HFFc6 (cell line): ENCODE measurements around the gene RAB44. TPM values are rescaled to one million over a fixed set of nuclear protein-coding genes. Genes with fewer than 3 reads are reported as not detected.

ENCODE experiments used
- DNase-seq: peaks from one replicate; pipeline ENCODE4 v3.0.0-alpha.2; 2018
- H3K27ac Mint-ChIP-seq: 2 replicates; pipeline ENCODE4 v1.8.0; 2020; ENCODE audit warnings: mild to moderate bottlenecking, mixed read lengths
- H3K27me3 Mint-ChIP-seq: 2 replicates; pipeline ENCODE4 v1.8.0; 2021; ENCODE audit warnings: mild to moderate bottlenecking, moderate library complexity, mixed read lengths; ENCODE audit not compliant: insufficient read depth
- H3K36me3 Mint-ChIP-seq: 2 replicates; pipeline ENCODE4 v1.8.0; 2021; ENCODE audit warnings: low read depth, mixed read lengths
- H3K4me1 Mint-ChIP-seq: 2 replicates; pipeline ENCODE4 v1.8.0; 2020; ENCODE audit warnings: low read depth, mixed read lengths
- H3K4me3 Mint-ChIP-seq: 2 replicates; pipeline ENCODE4 v1.8.0; 2020; ENCODE audit warnings: mild to moderate bottlenecking, moderate library complexity, mixed read lengths
- H3K9me3 Mint-ChIP-seq: 2 replicates; pipeline ENCODE4 v1.8.0; 2020; ENCODE audit warnings: mild to moderate bottlenecking, mixed read lengths
- total RNA-seq, 6 experiments: library from RNA; stranded (reverse); fragmentation: NEBNext Ultra II Directional; extraction: Animal tissue kit (Norgen Biotek cat#: 25700); gene quantifications; 2 replicates in 1 of 6; 3 replicates in 5 of 6; pipeline ENCODE4 v1.2.3, GENCODE V29; 2021
- TF ChIP-seq, protein P1 (sequence below): fragments of 200-600 bp; sonication (generic); IDR thresholded peaks from 2 replicates; pipeline ENCODE4 v1.5.0; 2021; ENCODE audit warnings: antibody characterized with exemption, mild to moderate bottlenecking

RAB44 gene
- total RNA-seq, 6 experiments from 2014 or later, result 0.26 to 0.45 TPM; not detected in 4

DNA sequence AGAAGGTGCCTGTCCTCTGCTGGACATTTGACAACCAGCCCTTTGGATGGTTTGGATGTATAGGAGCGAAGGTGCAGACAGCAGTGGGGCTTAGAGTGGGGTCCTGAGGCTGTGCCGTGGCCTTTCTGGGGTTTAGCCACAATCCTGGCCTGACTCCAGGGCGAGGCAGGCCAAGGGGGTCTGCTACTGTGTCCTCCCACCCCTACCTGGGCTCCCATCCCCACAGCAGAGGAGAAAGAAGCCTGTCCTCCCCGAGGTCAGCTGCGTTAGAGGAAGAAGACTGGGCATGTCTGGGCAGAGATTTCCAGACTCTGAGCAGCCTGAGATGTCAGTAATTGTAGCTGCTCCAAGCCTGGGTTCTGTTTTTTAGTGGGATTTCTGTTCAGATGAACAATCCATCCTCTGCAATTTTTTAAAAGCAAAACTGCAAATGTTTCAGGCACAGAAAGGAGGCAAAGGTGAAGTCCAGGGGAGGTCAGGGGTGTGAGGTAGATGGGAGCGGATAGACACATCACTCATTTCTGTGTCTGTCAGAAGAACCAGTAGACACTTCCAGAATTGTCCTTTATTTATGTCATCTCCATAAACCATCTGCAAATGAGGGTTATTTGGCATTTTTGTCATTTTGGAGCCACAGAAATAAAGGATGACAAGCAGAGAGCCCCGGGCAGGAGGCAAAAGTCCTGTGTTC is 20.4 kb upstream of the RAB44 start:
- peak overlapping the region; percentile 91 for H3K27ac Mint-ChIP-seq
- peaks cover 29% of the 10 kb centered on the region for H3K36me3 Mint-ChIP-seq
- TF ChIP-seq, protein P1, sequence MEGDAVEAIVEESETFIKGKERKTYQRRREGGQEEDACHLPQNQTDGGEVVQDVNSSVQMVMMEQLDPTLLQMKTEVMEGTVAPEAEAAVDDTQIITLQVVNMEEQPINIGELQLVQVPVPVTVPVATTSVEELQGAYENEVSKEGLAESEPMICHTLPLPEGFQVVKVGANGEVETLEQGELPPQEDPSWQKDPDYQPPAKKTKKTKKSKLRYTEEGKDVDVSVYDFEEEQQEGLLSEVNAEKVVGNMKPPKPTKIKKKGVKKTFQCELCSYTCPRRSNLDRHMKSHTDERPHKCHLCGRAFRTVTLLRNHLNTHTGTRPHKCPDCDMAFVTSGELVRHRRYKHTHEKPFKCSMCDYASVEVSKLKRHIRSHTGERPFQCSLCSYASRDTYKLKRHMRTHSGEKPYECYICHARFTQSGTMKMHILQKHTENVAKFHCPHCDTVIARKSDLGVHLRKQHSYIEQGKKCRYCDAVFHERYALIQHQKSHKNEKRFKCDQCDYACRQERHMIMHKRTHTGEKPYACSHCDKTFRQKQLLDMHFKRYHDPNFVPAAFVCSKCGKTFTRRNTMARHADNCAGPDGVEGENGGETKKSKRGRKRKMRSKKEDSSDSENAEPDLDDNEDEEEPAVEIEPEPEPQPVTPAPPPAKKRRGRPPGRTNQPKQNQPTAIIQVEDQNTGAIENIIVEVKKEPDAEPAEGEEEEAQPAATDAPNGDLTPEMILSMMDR, result no peak
- H3K9me3 Mint-ChIP-seq, result peaks cover 10% of the 10 kb centered on the region
- peaks cover 24% of the 10 kb centered on the region for H3K27me3 Mint-ChIP-seq
- H3K4me3 Mint-ChIP-seq, result peak overlapping the region; percentile 97
- no peak for DNase-seq
- H3K4me1 Mint-ChIP-seq, result peaks cover 50% of the 10 kb centered on the region

DNA sequence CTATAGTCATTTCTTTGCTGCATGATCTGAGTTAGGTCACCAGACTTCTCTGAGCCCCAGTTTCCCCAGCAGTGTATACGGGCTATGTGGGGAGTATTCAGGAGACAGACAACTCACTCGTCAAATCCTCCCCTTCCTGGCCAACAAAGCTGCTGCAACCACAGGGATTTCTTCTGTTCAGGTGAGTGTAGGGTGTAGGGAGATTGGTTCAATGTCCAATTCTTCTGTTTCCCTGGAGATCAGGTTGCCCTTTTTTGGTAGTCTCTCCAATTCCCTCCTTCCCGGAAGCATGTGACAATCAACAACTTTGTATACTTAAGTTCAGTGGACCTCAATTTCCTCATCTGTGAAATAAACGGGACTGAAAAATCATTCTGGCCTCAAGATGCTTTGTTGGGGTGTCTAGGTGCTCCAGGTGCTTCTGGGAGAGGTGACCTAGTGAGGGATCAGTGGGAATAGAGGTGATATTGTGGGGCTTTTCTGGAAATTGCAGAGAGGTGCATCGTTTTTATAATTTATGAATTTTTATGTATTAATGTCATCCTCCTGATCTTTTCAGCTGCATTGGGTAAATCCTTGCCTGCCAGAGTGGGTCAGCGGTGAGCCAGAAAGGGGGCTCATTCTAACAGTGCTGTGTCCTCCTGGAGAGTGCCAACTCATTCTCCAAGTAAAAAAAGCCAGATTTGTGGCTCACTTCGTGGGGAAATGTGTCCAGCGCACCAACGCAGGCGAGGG is 19.7 kb upstream of the RAB44 start:
- peaks cover 36% of the 10 kb centered on the region for H3K36me3 Mint-ChIP-seq

DNA sequence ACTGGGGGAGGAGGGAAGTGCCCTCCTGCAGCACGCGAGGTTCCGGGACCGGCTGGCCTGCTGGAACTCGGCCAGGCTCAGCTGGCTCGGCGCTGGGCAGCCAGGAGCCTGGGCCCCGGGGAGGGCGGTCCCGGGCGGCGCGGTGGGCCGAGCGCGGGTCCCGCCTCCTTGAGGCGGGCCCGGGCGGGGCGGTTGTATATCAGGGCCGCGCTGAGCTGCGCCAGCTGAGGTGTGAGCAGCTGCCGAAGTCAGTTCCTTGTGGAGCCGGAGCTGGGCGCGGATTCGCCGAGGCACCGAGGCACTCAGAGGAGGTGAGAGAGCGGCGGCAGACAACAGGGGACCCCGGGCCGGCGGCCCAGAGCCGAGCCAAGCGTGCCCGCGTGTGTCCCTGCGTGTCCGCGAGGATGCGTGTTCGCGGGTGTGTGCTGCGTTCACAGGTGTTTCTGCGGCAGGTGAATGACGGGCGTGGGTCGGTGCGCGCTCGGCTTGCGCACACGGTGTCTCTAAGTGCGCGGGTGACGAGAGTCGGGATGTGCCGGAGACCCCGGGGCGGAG is 19.1 kb upstream of the RAB44 start, which contains the start of gene CDKN1A:
Gene CDKN1A, plus strand, starts transcription at position 227 of the 555 bp plus-strand sequence. CDS start 5,388 bp downstream, outside the sequence.
- Mint-ChIP-seq H3K36me3 (peaks cover 43% of the 10 kb centered on the region), H3K27ac (peak within 1 kb of the TSS; percentile 91), H3K9me3 (peaks cover 10% of the 10 kb centered on the region), H3K4me1 (peaks cover 64% of the 10 kb centered on the region), H3K4me3 (peak within 1 kb of the TSS; percentile 97), H3K27me3 (peaks cover 27% of the 10 kb centered on the region)
- TF ChIP-seq, protein P1, result peak; percentile 41
- peak; percentile 92 for DNase-seq

More for the DNA sequence above, 19.7 kb upstream of the RAB44 start:
- H3K4me3 Mint-ChIP-seq, result peak overlapping the region; percentile 97
- peak overlapping the region; percentile 91 for H3K27ac Mint-ChIP-seq
- TF ChIP-seq, protein P1, result no peak
- peaks cover 24% of the 10 kb centered on the region for H3K27me3 Mint-ChIP-seq
- H3K9me3 Mint-ChIP-seq, result peaks cover 10% of the 10 kb centered on the region
- H3K4me1 Mint-ChIP-seq, result peaks cover 58% of the 10 kb centered on the region
- no peak for DNase-seq

DNA sequence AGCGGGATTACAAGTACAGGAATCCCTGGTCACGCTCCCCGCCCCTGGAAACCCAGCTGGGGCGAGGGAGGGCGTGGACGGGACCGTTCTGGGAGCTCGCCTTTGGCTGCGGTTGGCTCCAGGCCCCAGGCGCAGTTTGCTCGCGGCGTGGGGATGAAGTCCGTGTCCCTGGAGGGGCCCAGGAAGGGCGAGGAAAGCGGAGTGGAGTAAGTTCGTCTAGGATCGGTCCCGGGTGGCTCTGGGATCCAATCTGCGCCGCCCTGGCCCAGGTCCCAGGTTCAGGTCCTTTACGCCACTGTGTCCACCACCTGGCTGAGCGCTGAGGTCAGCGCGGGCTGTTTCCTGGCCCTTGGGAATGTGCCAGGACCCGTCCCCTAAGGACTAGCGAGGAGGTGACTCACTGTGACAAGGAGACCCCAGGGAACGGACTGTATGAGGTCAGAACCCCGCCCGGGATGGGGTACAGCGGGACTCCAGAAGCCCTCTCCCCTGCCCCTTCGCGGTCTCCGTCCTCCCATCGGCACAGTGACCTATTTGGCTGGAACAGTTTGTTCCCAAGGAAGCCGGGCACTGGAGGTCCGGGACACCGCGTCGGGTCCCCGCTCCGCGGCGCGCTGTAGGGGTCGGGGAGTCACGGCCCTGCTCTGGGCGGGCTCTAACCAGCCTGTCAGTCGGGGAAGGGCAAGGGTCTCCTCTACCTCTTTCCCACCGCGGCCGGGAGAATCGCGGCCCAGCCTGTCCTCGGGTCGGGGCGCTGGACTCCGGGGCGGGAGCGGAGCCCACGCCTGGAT is 18.4 kb upstream of the RAB44 start:
- DNase-seq, result peak; percentile 49
- H3K4me1 Mint-ChIP-seq, result peaks cover 68% of the 10 kb centered on the region

More for the DNA sequence above, 18.4 kb upstream of the RAB44 start:
- Mint-ChIP-seq H3K36me3 (peaks cover 47% of the 10 kb centered on the region), H3K27ac (peak overlapping the region; percentile 91), H3K27me3 (peaks cover 34% of the 10 kb centered on the region), H3K9me3 (peaks cover 10% of the 10 kb centered on the region), H3K4me3 (peak overlapping the region; percentile 97)
- TF ChIP-seq, protein P1, result no peak
